ENCODE results near the gene PYCARD.
A peak's percentile ranks its signal among the peaks of the same experiment; 100 is the strongest.

The PYCARD gene

DNA sequence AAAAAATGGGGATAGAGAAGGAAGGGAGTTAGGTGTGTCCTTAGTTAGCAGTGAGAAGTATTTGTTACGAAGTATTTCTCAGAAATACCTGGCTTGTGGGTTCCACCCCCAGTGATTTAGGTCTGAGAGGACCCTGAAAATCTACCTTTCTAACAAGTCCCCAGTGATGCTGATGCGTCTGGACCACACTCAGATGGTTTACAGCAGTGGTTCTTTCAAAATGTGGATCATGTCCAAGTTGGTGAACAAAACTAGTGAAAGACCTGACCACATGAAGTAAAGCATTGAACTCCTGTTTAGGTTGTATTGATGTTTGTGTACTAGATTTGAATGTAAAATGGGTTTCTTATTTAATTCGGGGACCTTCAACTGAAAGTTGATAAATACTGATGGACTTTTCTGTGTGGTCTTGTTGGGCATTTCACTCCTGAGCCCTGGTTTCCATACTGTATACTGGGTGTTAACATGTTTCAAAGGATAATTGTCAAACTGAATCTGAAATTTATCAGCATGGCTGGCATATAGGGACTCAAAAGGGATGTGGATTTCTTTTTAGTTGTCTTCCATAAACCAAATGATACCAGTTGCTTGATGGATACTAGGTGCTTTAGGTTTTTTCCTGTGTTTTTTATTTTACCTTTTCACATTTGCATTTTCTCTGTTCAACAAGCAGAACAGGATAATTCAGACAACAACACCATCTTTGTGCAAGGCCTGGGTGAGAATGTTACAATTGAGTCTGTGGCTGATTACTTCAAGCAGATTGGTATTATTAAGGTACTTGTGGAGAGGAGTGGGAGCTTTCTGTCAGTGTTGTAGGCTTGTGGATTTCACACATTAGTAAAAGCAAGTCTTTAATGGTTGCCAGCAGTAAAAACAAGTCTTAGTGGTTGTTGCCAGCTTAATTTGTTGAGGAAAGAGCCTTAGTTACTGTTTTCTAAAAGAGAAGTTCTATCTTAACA lies 13.8 kb downstream of the PYCARD start:
- Mint-ChIP-seq H3K4me3 (no peak overlapping the region), H3K27ac (peak overlapping the region; percentile 4), H3K36me3 (ENCODE audit: low read depth) (peaks cover 95% of the 10 kb centered on the region), H3K4me1 (peaks cover 38% of the 10 kb centered on the region), H3K27me3 (ENCODE audit: low read depth, poor library complexity) (no peaks in the 10 kb centered on the region), H3K9me3 (no peaks in the 10 kb centered on the region)
- DNase-seq: no peak
- TF ChIP-seq, protein P1, sequence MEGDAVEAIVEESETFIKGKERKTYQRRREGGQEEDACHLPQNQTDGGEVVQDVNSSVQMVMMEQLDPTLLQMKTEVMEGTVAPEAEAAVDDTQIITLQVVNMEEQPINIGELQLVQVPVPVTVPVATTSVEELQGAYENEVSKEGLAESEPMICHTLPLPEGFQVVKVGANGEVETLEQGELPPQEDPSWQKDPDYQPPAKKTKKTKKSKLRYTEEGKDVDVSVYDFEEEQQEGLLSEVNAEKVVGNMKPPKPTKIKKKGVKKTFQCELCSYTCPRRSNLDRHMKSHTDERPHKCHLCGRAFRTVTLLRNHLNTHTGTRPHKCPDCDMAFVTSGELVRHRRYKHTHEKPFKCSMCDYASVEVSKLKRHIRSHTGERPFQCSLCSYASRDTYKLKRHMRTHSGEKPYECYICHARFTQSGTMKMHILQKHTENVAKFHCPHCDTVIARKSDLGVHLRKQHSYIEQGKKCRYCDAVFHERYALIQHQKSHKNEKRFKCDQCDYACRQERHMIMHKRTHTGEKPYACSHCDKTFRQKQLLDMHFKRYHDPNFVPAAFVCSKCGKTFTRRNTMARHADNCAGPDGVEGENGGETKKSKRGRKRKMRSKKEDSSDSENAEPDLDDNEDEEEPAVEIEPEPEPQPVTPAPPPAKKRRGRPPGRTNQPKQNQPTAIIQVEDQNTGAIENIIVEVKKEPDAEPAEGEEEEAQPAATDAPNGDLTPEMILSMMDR (IDR thresholded peaks at IDR 0.05): no peak

GRCh38 chr16:31187808-31188189 lies 14.8 kb downstream of the PYCARD start:
- Mint-ChIP-seq H3K27me3 (ENCODE audit: low read depth, poor library complexity) (no peaks in the 10 kb centered on the region), H3K36me3 (ENCODE audit: low read depth) (peaks cover 95% of the 10 kb centered on the region), H3K4me1 (peaks cover 47% of the 10 kb centered on the region), H3K27ac (no peak overlapping the region), H3K9me3 (no peaks in the 10 kb centered on the region), H3K4me3 (no peak overlapping the region)
- TF ChIP-seq, protein P1 (IDR thresholded peaks at IDR 0.05): no peak
- no peak for DNase-seq

GRCh38 chr16:31186930-31187807 lies 15.4 kb downstream of the PYCARD start:
- TF ChIP-seq, protein P1 (IDR thresholded peaks at IDR 0.05): no peak
- Mint-ChIP-seq H3K36me3 (ENCODE audit: low read depth) (peaks cover 98% of the 10 kb centered on the region), H3K4me1 (peaks cover 53% of the 10 kb centered on the region), H3K27ac (no peak overlapping the region), H3K9me3 (no peaks in the 10 kb centered on the region), H3K4me3 (no peak overlapping the region), H3K27me3 (ENCODE audit: low read depth, poor library complexity) (no peaks in the 10 kb centered on the region)
- no peak for DNase-seq

DNA sequence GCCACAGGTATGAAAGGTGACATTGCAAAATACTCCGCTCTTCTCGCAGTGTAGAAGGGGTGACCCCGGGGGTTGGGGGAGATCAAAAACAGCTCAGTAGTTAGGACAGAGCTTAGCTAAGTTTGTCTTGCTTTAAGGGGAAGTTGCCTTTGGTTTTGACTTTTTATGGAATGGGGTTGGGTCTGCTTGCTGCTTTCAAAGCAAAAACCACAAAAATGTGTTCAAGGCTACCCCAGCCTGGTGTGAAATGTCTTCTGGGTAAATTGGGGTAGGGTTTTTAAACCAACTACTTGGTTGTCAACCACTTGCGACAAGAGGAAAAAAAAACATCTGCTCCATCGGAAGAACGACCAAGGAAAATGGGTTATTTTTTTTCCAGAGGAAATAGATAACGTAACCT lies 16.4 kb downstream of the PYCARD start:
- no peaks in the 10 kb centered on the region for H3K27me3 Mint-ChIP-seq (ENCODE audit: low read depth, poor library complexity)
- H3K4me3 Mint-ChIP-seq: no peak overlapping the region
- no peaks in the 10 kb centered on the region for H3K9me3 Mint-ChIP-seq
- H3K36me3 Mint-ChIP-seq (ENCODE audit: low read depth): peaks cover 96% of the 10 kb centered on the region
- TF ChIP-seq, protein P1 (IDR thresholded peaks at IDR 0.05): no peak
- H3K4me1 Mint-ChIP-seq: peaks cover 63% of the 10 kb centered on the region
- DNase-seq: no peak
- H3K27ac Mint-ChIP-seq: peak overlapping the region; percentile 76

DNA sequence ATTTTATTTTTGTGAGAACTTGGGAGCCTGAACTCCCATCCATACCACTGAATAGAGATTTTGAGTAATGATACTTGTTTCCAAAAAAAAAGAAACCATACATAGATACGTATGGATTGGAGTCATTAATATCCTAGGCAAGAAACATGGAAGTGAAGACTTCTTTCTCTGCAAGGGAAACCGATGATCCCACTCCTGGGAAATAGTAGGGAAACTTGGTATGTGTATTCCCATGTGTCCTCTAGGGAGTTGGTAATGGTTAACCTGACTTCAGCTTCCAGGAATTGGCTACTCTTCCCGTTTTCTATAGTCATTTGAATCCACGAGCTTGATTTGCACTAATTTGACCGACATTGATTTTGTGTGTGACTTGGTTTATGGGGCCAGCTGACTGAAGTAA lies 17.2 kb downstream of the PYCARD start:
- Mint-ChIP-seq H3K27me3 (ENCODE audit: low read depth, poor library complexity) (no peaks in the 10 kb centered on the region), H3K4me1 (peaks cover 65% of the 10 kb centered on the region), H3K27ac (peak overlapping the region; percentile 76), H3K36me3 (ENCODE audit: low read depth) (peaks cover 90% of the 10 kb centered on the region), H3K4me3 (no peak overlapping the region), H3K9me3 (no peaks in the 10 kb centered on the region)
- no peak for DNase-seq
- TF ChIP-seq, protein P1 (IDR thresholded peaks at IDR 0.05): no peak

All from nephron progenitor cell (in vitro differentiated cells).